GM19324 (cell line): ENCODE measurements around the gene FOXO4.
"Not testable (repeated sequence)": the region's sequence is repeated elsewhere in the genome, so short reads cannot be mapped to it uniquely, and the experiment has no call there.

Experiments
- ATAC-seq: cut with Tn5 transposase; IDR thresholded peaks from one replicate; pipeline ENCODE4 v1.9.1; 2021; ENCODE audit warnings: mild to moderate bottlenecking, moderate library complexity; ENCODE audit not compliant: unreplicated experiment, low FRiP score

The FOXO4 gene, protein sequence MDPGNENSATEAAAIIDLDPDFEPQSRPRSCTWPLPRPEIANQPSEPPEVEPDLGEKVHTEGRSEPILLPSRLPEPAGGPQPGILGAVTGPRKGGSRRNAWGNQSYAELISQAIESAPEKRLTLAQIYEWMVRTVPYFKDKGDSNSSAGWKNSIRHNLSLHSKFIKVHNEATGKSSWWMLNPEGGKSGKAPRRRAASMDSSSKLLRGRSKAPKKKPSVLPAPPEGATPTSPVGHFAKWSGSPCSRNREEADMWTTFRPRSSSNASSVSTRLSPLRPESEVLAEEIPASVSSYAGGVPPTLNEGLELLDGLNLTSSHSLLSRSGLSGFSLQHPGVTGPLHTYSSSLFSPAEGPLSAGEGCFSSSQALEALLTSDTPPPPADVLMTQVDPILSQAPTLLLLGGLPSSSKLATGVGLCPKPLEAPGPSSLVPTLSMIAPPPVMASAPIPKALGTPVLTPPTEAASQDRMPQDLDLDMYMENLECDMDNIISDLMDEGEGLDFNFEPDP

DNA sequence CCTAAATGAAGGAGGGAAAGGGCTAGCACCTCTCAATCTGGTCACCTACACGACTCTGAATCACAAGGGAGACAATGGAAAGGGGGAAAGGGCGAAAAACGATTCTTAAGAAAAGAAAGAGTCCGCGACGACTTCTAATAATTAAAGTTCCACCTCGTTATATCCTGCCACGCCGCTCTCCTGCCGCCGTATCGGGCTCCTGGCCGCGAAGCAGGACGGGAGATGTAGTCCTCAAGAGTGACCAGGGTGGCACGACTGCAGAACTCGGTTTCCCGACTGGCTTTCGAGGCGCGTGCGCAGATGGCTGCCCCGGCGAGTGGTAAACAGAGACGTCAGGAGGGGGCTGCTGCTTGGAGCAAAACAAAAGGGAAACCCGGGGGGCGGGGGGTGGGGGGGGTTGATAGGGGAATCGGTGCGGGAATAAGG, at the start of gene FOXO4:
Gene FOXO4, plus strand, starts transcription at position 297 of the 426 bp plus-strand sequence. CDS start 678 bp downstream, outside the sequence.
- peak; percentile 82 for ATAC-seq

DNA sequence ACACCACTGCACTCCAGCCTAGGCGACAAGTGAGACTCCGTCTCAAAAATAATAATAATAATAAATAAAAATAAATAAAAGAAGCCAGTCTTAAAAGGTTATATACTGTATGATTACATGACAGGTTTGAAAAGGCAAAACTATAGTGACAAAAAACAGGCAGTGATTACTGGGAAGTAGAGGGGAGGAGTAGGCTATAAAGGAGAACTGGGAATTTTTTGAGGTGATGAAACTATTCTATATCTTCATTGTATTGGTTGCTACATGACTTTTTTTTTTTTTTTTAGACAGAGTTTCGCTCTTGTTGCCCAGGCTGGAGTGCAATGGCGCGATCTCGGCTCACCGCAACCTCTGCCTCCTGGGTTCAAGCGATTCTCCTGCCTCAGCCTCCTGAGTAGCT, 47.8 kb upstream of the FOXO4 start:
- not testable (repeated sequence) for ATAC-seq

DNA sequence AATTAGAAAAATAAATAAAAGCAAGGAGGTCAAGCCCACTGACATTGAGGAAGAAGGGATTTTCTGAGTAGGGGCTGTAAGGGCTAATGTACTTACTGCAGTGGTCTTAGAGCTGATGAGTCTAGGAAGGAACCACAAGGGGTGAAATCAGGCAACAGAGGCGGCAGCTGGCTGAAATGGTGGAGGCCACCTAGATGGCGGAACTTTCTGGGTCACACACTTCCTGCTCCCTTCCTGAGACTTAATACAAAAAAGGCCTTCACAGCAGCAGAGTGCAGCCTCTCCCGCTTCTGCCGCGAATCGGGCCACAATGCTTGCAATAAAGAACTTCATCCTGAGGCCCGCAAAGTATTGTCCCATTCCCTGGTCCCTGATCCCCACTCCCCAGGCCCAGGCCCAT, 42.9 kb upstream of the FOXO4 start:
- no peak for ATAC-seq

DNA sequence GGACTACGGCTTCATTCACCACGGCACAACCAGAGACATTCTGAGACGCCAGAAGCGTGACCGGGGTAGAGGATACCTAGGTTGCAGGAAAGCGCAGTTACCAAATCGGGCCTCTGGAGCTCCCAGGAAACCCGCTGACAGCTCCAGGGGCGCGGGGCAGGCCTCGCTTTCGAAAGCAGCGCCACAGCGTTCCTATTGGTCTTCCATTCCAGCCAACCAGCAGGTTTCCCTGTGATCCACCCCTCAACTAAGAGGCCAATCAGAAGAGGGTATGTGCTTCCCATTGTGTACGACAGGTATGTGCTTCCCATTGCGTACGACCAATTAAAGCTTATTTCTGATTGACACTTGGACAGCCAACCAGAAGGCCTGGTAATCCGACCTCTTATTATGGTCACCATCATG, 42.4 kb upstream of the FOXO4 start:
- peak; percentile 91 for ATAC-seq

DNA sequence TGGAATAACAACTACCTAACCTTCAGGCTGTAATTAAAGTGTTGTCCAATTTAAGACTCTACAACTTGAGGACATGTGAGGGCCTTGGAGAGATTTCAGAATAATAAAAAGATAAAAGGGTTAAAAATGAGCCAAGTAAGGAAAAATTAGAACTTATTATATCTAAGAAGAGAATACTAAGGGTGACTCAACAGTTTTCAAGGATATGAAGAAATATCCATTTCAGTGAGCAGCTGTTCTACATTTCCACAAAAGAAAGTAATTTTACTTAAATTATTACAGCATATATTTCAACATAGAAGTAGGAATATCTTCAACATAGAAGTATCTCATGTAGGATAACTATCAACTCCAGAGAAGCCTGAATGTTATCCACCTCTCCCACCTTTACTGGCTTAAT, 38.8 kb upstream of the FOXO4 start:
- ATAC-seq = no peak

DNA sequence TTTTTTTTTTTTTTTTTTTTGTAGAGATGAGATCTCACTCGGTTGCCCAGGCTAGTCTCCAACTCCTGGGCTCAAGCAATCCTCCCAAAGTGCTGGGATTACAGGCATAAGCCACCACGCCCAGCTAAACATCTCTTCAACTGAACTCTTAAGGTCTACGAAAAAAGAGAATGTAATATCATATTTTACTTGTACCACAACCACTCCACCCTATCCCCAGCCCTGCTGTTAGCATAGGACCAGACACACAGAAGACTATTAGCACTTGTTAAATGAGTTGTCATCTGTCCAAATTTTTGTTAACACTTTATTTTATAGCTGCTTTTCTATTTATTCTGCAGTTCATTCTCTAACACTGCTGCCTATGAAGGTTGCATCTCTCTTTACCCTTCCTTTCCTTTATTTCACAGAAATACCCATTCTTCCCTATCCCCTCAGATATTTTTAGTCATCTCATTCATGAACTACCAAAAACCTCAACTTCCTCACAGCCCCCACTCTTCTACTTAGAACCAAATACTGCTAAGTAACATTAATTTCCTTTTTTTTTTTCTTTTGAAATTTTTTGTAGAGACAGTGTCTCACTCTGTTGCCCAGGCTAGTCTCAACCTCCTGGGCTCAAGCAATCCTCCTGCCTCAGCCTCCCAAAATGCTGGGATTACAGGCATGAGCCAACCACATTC, 37.7 kb upstream of the FOXO4 start:
- no peak for ATAC-seq

DNA sequence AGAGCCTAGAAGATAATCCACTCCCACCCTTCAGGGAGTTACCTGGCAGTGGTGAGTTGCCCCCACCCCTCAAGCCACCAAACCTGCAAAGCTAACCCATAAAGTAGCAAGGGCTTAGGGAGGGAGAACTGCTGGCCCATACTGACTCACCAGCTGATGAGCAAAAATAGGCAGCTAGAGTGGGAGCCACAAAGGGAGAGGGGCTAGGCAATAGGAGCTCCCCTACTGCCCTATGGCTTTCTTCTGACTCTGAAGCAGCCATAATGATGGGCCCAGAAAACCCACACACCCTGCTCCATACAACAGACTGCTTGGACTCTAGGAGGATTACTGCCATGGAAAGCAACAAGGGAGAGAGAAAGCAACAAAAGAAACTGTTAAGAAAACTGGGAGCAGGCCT, 35.5 kb upstream of the FOXO4 start:
- ATAC-seq = no peak

DNA sequence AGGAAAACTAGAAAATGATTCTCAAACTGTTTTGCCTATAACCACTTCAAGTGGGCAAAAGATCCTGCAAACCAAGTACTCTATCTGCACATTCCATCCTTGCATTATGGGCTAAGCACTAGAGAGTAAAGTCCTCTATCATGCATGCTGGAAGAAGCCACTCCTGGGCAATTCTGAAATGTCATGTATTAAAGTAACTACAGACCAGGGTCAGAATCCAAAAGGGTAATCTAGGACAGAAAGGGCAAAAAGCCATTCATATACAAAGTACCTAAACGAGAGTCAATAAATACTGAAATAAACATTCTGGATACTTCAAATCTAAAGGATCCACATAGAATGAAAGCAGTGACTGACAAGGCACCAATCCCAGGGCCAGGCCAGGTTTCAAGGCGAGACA, 28.6 kb upstream of the FOXO4 start:
- ATAC-seq = no peak

DNA sequence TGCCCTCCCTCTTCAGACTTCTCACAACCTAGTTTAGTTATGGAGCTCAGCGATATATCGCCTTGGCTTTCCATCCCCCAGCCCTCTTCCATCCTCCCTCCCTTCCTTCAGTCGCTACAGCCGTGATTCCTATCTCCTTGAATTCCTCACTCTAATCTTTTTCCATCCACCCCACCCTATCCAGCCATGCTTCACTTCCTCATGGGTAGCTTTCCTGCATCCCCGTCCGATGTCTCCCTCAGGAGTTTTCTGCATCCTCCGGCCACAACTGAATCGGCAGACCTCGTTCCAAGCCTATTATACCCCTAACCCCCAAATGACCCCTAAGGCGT, 28.0 kb upstream of the FOXO4 start:
- ATAC-seq = no peak

DNA sequence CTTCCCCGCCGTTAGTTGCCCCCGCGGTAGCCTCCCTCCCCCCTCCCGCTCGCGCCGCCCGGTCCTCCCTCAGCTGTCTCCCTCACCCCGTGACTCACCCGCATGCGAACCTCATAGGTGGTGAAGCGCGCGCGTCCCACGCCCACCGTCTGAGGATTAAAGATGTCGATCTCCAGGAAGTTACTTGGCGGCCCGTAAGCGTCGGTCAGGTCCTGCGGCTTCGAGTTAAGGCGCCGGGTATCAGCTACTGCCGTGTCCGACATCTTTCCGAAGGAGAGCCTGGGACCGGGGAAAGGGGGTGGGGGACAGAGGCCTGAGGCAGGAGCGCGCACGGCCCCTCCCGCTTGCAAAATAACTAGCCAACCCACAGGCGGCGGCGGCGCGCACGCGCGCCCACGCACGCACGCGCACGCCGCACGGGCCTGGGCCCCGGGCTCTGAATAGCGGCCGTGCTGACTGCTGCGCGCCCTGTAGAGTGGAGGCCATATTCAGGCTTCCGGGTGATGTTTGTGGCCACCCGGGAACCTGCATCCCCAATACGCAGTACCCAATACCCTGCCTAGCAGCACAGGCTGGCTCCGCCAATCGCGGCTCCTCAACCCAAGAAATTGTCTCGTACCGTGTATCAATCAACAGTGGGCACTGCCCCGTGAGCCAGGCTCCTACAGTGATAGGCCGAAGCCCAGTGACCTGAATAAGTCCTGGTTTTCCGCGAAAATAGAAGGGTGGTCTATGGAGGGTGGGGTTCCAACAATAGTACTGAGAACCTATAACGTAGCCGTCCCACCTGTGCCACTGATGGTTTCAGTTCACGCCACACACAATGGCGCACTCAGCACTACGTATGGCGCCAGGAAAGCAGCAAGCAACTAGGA, 27.4 kb upstream of the FOXO4 start, which contains the start of gene SNX12:
Gene SNX12, minus strand, starts transcription at position 291 of the 875 bp plus-strand sequence. Its CDS starts 28 bp downstream, at position 263.
- ATAC-seq = peak; percentile 97

DNA sequence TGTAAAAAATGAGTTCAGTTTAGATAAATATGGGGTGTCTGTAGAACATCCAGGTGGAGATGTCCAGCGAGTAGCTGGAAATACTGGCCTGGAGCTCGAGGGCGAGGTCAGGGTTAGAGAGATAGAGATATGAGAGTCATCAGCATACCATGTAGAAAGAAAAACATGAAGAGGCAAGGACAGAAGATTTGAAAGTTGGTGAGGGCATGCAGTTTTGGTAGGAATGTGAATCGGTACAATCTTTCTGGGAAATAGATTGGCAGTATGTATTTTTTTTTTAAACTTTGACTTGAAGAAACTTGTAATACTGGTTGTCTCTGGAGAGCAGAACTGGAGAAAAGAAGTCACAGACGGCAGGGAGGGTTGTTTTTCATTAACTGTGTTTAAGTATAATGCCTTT, 25.1 kb upstream of the FOXO4 start:
- ATAC-seq = no peak

DNA sequence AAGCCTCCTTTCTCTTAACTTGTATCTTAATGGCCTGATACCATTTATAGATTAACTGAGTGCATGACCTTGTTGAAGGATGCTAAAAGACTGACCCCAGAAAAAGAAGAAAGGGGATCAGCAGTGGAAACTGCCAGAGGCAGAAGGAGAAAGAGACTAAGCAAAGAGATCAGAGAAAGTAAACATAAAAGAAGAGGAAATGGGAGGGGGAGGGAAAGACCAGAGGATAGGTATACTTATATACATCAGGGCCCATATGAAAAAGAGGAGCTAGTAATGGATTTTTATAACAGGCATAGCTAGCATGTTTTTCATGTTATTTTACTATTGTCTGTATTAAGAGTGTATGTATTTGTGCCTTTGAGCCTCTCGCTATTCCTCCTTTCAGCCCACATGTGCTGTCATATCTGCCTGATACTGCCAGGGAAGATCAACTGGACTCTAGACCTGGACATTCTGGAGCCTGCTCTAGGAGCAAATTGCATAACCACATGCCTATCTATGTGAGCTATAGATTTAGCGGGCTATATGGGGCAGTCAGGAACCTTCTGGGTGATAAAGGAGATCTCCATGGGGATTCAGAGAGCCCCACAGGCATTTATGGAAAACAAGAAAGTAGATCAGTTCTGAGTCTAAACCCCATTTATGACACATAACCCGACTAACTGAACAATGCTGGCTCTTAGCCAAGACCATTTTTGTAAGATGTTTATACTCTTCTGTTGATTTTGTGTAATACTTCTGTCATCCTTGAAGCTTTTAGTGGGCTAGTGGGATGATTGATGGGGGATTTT, 14.1 kb upstream of the FOXO4 start:
- no peak for ATAC-seq

DNA sequence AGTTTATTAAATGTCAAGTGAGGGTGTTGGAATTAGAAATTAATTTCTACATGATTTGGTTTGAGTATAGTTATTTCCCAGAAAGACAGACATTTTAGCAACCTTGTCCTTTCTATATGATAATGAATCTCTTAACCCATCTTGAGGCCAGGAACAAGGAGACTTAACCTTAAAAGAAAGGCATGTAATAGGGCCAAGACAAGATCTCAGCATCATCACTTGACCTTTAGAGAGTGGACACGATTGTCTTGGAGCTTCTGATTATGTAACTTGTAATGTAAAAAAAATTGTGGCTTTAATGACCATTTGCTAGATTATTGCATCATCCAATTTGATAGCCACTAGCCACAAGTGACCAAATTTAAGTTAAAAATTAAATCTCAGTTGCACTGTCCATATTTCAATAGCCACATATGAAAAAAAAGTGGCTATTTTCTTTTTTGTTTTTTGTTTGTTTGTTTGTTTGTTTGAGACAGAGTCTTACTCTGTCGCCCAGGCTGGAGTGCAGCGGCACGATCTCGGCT, 13.5 kb upstream of the FOXO4 start:
- no peak for ATAC-seq

DNA sequence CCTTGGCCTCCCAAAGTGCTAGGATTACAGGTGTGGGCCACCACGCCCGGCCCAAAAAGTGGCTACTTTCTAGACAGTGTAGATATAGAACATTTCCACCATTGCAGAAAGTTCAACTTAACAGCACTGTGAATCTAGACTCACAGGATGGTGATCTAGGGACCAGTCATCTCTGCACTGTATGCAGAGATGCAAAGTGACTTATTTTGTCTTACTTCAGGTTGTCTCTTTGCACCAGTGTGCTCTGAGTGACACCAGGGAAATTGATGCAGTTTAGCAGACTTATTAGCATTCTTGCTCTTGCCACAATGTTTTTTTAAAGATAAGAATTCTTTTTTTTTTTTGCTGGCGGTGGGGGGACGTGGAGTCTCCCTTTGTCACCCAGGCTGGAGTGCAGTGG, 12.8 kb upstream of the FOXO4 start:
- no peak for ATAC-seq

DNA sequence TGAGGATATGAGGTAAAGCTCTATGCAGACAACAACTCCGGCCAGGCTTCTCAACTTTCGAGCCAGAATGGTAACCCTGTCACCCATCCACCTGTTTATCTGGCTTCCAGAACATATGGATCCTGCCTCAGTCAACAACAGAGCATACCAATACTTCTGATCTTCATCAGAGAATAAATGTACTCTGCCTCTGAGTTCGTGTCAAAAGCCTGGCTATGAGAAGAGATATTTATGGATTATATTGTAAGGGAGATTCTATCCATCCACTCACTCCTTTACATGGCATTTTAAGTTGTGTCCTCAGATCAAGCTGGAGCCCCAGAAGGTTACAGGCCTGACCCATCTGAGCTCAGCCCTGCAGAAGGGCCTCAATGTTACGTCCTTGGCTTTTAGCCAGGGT, 9.8 kb upstream of the FOXO4 start:
- ATAC-seq = no peak

DNA sequence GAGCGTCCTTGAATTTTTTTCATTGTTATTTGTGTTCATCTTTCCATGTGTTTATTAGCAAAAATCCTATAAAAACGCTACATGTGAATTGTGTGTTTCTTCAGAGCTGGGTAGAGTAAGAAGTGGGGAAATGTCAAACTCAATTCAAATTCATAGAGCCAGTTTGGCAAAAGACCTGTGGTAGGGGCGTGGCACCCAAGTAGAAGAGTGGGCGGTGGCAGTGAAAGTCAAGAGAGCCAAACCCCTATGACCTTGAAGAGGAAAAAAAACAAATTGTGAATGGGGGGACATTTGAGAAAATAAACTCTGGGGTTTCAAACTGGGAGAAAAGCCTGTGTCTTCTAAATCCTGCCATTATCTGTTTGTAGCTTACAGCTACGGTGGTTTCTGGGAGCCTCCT, 4.4 kb upstream of the FOXO4 start:
- no peak for ATAC-seq

DNA sequence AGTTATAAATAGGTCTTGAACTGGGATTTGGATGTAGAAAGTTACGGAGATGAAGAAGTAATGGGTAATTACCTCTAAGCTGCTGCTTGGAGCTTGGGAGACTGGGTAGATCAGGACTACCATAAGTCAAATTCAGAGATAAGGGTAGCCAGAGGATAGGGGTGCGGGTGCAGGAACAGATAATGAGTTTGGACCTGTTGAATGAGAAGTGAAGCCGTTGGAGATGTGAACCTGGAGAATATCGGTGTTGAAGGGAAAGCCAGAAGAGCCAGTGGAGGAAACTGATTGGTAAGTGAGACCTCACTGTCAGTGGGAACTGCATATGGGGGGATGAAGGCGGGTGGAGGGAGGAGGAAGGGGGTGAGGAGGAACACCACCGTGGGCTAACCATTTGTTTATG, 618 bp upstream of the FOXO4 start:
- no peak for ATAC-seq

DNA sequence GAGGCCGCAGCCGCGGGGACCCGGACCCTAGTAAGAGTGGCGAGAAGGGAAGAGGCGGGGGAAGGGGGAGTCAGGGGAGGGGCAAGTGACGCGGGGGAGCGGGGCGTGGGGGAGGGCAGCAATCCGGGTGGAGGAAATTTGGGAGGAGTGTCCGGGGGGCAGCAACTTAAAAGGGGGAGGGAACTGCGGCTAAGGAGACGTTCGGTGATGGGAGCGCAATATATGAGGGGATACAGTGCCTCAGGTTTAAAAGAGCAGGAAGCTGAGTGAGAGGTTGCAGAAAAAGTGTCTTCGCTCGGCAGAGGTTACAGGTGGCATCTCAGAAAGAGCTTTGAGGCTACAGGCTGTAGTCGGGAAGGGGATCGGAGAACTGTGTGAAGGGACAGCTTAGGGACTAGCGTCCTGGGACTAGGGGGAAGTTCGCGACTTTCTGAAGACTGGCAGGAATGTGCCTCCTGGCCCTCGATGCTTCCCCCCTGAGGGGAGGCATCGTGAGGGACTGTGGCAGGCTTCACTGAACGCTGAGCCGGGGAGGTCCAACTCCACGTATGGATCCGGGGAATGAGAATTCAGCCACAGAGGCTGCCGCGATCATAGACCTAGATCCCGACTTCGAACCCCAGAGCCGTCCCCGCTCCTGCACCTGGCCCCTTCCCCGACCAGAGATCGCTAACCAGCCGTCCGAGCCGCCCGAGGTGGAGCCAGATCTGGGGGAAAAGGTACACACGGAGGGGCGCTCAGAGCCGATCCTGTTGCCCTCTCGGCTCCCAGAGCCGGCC, 519 bp downstream of the FOXO4 start:
- peak; percentile 19 for ATAC-seq

DNA sequence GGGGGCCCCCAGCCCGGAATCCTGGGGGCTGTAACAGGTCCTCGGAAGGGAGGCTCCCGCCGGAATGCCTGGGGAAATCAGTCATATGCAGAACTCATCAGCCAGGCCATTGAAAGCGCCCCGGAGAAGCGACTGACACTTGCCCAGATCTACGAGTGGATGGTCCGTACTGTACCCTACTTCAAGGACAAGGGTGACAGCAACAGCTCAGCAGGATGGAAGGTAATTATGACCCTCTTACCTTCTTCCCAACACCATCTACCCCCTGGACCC, 1.0 kb downstream of the FOXO4 start:
- ATAC-seq = no peak
